ENCODE measurements around the gene MMP15.

DNA sequence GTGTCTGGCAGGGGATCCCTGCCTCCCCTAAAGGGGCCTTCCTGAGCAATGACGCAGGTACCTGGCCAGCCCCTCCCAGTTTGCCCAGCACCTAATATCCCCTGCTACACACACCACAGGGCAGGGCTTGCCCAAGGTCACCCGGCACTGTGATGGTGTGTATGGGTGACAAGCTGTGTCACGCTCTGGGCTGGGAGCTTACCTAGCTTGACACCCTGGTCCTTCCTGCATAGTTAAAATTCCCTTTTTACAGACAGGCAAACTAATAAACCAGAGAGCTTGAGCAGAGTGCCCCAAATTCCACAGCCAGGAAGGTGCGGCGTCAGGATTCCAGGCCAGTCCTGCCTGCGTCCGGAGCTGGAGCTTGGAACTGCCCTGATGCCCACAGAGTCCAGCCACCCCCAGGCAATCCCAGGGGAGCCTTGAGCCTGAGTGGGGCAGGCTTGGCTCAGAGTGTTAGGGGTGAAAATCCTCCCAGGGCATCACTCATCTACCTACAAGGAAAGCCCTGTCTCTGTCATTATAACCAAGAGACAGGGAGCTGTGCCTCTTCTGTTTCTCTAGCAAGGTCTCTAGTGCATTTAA, 18.1 kb downstream of the MMP15 start:
- TF ChIP-seq, protein P1, sequence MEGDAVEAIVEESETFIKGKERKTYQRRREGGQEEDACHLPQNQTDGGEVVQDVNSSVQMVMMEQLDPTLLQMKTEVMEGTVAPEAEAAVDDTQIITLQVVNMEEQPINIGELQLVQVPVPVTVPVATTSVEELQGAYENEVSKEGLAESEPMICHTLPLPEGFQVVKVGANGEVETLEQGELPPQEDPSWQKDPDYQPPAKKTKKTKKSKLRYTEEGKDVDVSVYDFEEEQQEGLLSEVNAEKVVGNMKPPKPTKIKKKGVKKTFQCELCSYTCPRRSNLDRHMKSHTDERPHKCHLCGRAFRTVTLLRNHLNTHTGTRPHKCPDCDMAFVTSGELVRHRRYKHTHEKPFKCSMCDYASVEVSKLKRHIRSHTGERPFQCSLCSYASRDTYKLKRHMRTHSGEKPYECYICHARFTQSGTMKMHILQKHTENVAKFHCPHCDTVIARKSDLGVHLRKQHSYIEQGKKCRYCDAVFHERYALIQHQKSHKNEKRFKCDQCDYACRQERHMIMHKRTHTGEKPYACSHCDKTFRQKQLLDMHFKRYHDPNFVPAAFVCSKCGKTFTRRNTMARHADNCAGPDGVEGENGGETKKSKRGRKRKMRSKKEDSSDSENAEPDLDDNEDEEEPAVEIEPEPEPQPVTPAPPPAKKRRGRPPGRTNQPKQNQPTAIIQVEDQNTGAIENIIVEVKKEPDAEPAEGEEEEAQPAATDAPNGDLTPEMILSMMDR (IDR thresholded peaks at IDR 0.05), result no peak
- TF ChIP-seq POLR2A (IDR thresholded peaks at IDR 0.05), result no peak

Data from stomach (tissue), 4 donors.